Fibroblast of lung (primary cell): ENCODE measurements around the gene LPIN2.

ENCODE experiments used
- CTCF ChIP-seq, 2 donors: IDR thresholded peaks in 1 of 2; conservative IDR thresholded peaks in 1 of 2; 1 replicate in 1 of 2; 2 replicates in 1 of 2; pipeline ENCODE4 v1.5.1; 2011 to 2012; ENCODE audit warnings: low read length in 2 of 2, control low read depth in 1 of 2, inconsistent platforms in 1 of 2, low read depth in 1 of 2, mild to moderate bottlenecking in 1 of 2
- EZH2 ChIP-seq: IDR thresholded peaks from 2 replicates; pipeline ENCODE4 v1.5.1; 2012; ENCODE audit warnings: low read length, control low read depth, mild to moderate bottlenecking; ENCODE audit errors: missing control alignments

- TF ChIP-seq CTCF (conservative IDR thresholded peaks at IDR 0.05 in 1 of 2, IDR thresholded peaks at IDR 0.05 in 1 of 2; ENCODE audit: low read depth in 1 of 2, low read length in 2 of 2), result no peak
- TF ChIP-seq EZH2, result no peak
These were observed 29.6 kb downstream of the LPIN2 start for GRCh38 chr18:2983296-2983695.
